ENCODE measurements around the gene RPS6KA4. TPM values are rescaled to one million over a fixed set of nuclear protein-coding genes. Genes with fewer than 3 reads are reported as not detected.
"Not testable (repeated sequence)": the region's sequence is repeated elsewhere in the genome, so short reads cannot be mapped to it uniquely, and the experiment has no call there.

Gene RPS6KA4
- total and polyA plus RNA-seq, 7 experiments from 2014 or later = 4.6 to 35.7 (median 26.3) TPM

DNA sequence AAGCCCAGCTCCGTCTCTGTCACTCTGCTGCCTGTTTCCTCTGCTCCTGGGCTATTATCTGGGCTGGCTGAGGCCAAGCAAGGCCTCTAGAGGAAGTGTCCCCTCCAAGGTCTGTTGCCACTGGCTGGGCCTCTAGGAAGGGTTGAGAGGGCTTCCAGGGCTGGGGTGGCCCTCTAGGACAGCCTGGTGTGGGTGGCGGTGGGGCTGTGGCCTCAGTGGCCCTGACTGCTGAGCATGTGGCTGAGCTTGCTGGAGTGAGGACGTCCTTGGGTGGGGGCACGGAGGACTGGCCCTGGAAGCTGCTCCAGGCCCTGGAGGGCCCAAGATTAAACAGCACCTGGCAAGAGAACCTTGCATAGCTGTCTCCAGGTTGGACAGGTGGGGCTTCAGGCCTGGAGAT is 35.0 kb upstream of the RPS6KA4 start:
- H3K9me3 Mint-ChIP-seq; DNase-seq; intact Hi-C loops (cut with micrococcal nuclease); POLR2A ChIA-PET; H3K27me3 ChIP-seq (ENCODE audit: control insufficient read depth in 2 of 2, insufficient read depth in 2 of 2, low read length in 2 of 2); H3K27me3 Mint-ChIP-seq; H3K4me3 ChIP-seq (ENCODE audit: low read length); H3K4me3 Mint-ChIP-seq; H3K4me1 ChIP-seq (ENCODE audit: control insufficient read depth in 2 of 2, insufficient read depth in 2 of 2, low read length in 2 of 2); ATAC-seq; H3K9me3 ChIP-seq (ENCODE audit: control insufficient read depth in 2 of 3, low read length in 3 of 3); H3K27ac ChIP-seq (ENCODE audit: low read depth, low read length): not testable (repeated sequence)
- Mint-ChIP-seq H3K27ac (peak overlapping the region in 1 of 9 donors; percentile 41), H3K4me1 (peaks cover 5 to 14% (median 11%) of the 10 kb centered on the region in 7 donors), H3K36me3 (peaks cover 0 to 18% (median 6%) of the 10 kb centered on the region in 5 donors)
- H3K36me3 ChIP-seq (ENCODE audit: control insufficient read depth in 2 of 3, insufficient read depth in 3 of 3, low read length in 3 of 3) = peaks cover 0 to 30% (median 0%) of the 10 kb centered on the region in 3 experiments
- CTCF ChIA-PET = interaction anchor here (1.0 kb wide), 1 partner anchor 8 kb away, joined by 3 read pairs; no protein-coding TSS in a partner anchor

GRCh38 chr11:64324692-64325469 is 34.1 kb upstream of the RPS6KA4 start:
- H3K36me3 ChIP-seq (ENCODE audit: control insufficient read depth in 2 of 3, insufficient read depth in 3 of 3, low read length in 3 of 3) = peaks cover 0 to 30% (median 0%) of the 10 kb centered on the region in 3 experiments
- Mint-ChIP-seq H3K27ac (no peak overlapping the region), H3K27me3 (no peaks in the 10 kb centered on the region), H3K4me1 (peaks cover 0 to 9% (median 5%) of the 10 kb centered on the region in 7 donors), H3K9me3 (peaks cover 0 to 4% (median 0%) of the 10 kb centered on the region in 11 donors), H3K4me3 (no peak overlapping the region), H3K36me3 (peaks cover 0 to 18% (median 4%) of the 10 kb centered on the region in 5 donors)
- ATAC-seq (no peak), DNase-seq (no peak)
- no peak overlapping the region for H3K4me3 ChIP-seq (ENCODE audit: low read length)
- POLR2A ChIA-PET = no interaction called here
- intact Hi-C loops (cut with micrococcal nuclease) = no loop called here
- H3K4me1 ChIP-seq (ENCODE audit: control insufficient read depth in 2 of 2, insufficient read depth in 2 of 2, low read length in 2 of 2) = no peaks in the 10 kb centered on the region
- no peak overlapping the region for H3K27ac ChIP-seq (ENCODE audit: low read depth, low read length)
- CTCF ChIA-PET = interaction anchor here (0.9 kb wide), 1 partner anchor 13 kb away, joined by 5 read pairs; no protein-coding TSS in a partner anchor
- no peaks in the 10 kb centered on the region for H3K9me3 ChIP-seq (ENCODE audit: control insufficient read depth in 2 of 3, low read length in 3 of 3)
- H3K27me3 ChIP-seq (ENCODE audit: control insufficient read depth in 2 of 2, insufficient read depth in 2 of 2, low read length in 2 of 2) = no peaks in the 10 kb centered on the region

GRCh38 chr11:64327375-64327774 is 31.6 kb upstream of the RPS6KA4 start:
- peaks cover 0 to 10% (median 0%) of the 10 kb centered on the region in 3 experiments for H3K36me3 ChIP-seq (ENCODE audit: control insufficient read depth in 2 of 3, insufficient read depth in 3 of 3, low read length in 3 of 3)
- H3K27ac Mint-ChIP-seq = no peak overlapping the region
- H3K27ac ChIP-seq (ENCODE audit: low read depth, low read length) = no peak overlapping the region
- peaks cover 4 to 8% of the 10 kb centered on the region in 2 donors for H3K4me1 ChIP-seq (ENCODE audit: control insufficient read depth in 2 of 2, insufficient read depth in 2 of 2, low read length in 2 of 2)
- H3K36me3 Mint-ChIP-seq = no peaks in the 10 kb centered on the region
- peaks cover 0 to 12% (median 7%) of the 10 kb centered on the region in 7 donors for H3K4me1 Mint-ChIP-seq
- H3K9me3 Mint-ChIP-seq = peaks cover 0 to 4% (median 0%) of the 10 kb centered on the region in 11 donors
- H3K9me3 ChIP-seq (ENCODE audit: control insufficient read depth in 2 of 3, low read length in 3 of 3) = no peaks in the 10 kb centered on the region
- POLR2A ChIA-PET = no interaction called here
- H3K27me3 ChIP-seq (ENCODE audit: control insufficient read depth in 2 of 2, insufficient read depth in 2 of 2, low read length in 2 of 2) = no peaks in the 10 kb centered on the region
- CTCF ChIA-PET = no interaction called here
- H3K4me3 ChIP-seq (ENCODE audit: low read length) = no peak overlapping the region
- no peak overlapping the region for H3K4me3 Mint-ChIP-seq
- H3K27me3 Mint-ChIP-seq = no peaks in the 10 kb centered on the region
- ATAC-seq (no peak), DNase-seq (no peak)
- intact Hi-C loops (cut with micrococcal nuclease) = no loop called here

DNA sequence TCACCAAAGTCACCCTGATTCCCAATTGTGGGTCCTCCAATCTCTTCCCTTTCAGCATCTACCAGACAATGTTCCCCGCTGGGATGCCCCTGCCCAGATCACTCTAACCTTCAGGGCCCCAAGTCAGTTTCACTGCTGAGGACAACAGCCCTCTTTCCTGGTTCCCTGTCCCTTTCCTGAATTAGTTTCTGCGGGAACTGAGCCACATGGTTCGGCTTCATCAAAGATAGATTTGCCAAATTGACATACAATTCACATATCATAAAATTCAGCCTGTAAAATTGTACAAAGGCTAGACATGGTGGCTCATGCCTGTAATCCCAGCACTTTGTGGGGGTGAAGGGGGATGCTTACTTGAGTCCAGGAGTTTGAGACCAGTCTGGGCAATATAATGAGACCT is 31.0 kb upstream of the RPS6KA4 start:
- no peak overlapping the region for H3K27ac Mint-ChIP-seq
- no peaks in the 10 kb centered on the region for H3K27me3 ChIP-seq (ENCODE audit: control insufficient read depth in 2 of 2, insufficient read depth in 2 of 2, low read length in 2 of 2)
- H3K4me1 Mint-ChIP-seq = peaks cover 0 to 12% (median 7%) of the 10 kb centered on the region in 7 donors
- no peak overlapping the region for H3K27ac ChIP-seq (ENCODE audit: low read depth, low read length)
- intact Hi-C loops (cut with micrococcal nuclease) = no loop called here
- DNase-seq (no peak), ATAC-seq (no peak)
- no peaks in the 10 kb centered on the region for H3K9me3 ChIP-seq (ENCODE audit: control insufficient read depth in 2 of 3, low read length in 3 of 3)
- H3K4me3 Mint-ChIP-seq = no peak overlapping the region
- H3K9me3 Mint-ChIP-seq = peaks cover 0 to 4% (median 0%) of the 10 kb centered on the region in 11 donors
- H3K27me3 Mint-ChIP-seq = no peaks in the 10 kb centered on the region
- H3K36me3 ChIP-seq (ENCODE audit: control insufficient read depth in 2 of 3, insufficient read depth in 3 of 3, low read length in 3 of 3) = peaks cover 0 to 3% (median 0%) of the 10 kb centered on the region in 3 experiments
- peaks cover 4 to 8% of the 10 kb centered on the region in 2 donors for H3K4me1 ChIP-seq (ENCODE audit: control insufficient read depth in 2 of 2, insufficient read depth in 2 of 2, low read length in 2 of 2)
- CTCF ChIA-PET = no interaction called here
- POLR2A ChIA-PET = no interaction called here
- H3K4me3 ChIP-seq (ENCODE audit: low read length) = no peak overlapping the region
- H3K36me3 Mint-ChIP-seq = no peaks in the 10 kb centered on the region

GRCh38 chr11:64330888-64331287 is 28.1 kb upstream of the RPS6KA4 start:
- intact Hi-C loops (cut with micrococcal nuclease) = loop anchor here (1.0 kb wide), 1 partner anchor 13 kb away; the partner anchor contains the start of gene PRDX5 (in 2 of the 2)
- H3K27ac Mint-ChIP-seq = peak overlapping the region in 2 of 9 donors; percentile 36 to 42

DNA sequence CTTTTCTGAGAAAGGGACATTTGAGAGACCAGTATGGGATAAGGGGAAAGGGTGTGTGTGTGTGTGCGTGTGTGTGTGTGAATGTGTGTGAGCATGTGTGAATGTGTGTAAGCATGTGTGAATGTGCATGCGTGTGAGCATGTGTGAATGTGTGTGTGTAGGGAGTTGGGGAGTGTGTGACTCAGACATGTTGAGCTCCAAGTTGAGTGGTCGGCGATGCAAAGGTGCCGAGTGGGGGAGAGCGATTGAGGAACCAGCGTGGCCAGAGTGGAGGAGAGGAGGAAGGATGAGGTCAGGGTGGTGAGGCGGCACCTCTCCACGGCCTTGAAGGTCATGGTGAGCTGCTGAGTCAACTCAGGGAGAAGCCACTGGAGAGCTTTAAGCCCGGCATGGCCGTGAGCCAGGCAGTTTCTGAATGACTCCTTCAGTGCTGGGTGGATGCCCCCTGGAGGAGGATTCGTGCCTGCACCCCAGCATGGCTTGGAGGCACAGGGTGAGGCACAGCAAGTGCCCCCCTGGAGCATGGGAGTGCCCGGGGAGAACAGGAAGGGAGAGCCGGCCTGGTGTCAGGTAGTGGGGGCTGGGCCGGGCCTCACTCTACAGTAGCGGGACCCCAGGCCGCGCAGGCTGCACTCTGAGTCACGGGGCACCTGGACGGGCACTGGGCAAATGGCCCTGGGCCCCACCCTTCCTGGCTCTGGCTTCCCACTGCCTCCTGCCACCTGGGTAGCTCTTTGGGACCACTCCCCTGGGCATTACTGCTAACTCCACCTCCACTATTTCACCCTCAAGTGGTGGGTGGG is 27.2 kb upstream of the RPS6KA4 start:
- no peaks in the 10 kb centered on the region for H3K27me3 Mint-ChIP-seq
- H3K36me3 ChIP-seq (ENCODE audit: control insufficient read depth in 2 of 3, insufficient read depth in 3 of 3, low read length in 3 of 3) = peaks cover 0 to 8% (median 0%) of the 10 kb centered on the region in 3 experiments
- H3K36me3 Mint-ChIP-seq = peaks cover 0 to 4% (median 0%) of the 10 kb centered on the region in 5 donors
- peak overlapping the region in 6 of 9 donors; percentile 8 to 62 (median 33) for H3K27ac Mint-ChIP-seq
- peaks cover 4 to 8% of the 10 kb centered on the region in 2 donors for H3K4me1 ChIP-seq (ENCODE audit: control insufficient read depth in 2 of 2, insufficient read depth in 2 of 2, low read length in 2 of 2)
- no peak overlapping the region for H3K27ac ChIP-seq (ENCODE audit: low read depth, low read length)
- ATAC-seq = peak; percentile 92
- intact Hi-C loops (cut with micrococcal nuclease) = loop anchor here (1.0 kb wide), 1 partner anchor 13 kb away; the partner anchor contains the start of gene PRDX5 (in 2 of the 2)
- H3K27me3 ChIP-seq (ENCODE audit: control insufficient read depth in 2 of 2, insufficient read depth in 2 of 2, low read length in 2 of 2) = no peaks in the 10 kb centered on the region
- peak overlapping the region in 3 of 10 donors; percentile 1 to 31 (median 27) for H3K4me3 Mint-ChIP-seq
- no peak overlapping the region for H3K4me3 ChIP-seq (ENCODE audit: low read length)
- POLR2A ChIA-PET = interaction anchor here (0.6 to 2.0 kb wide), 4 partner anchors 11 to 47 kb away, joined by 3 to 10 read pairs (median 4); partner anchors contain the start of genes BAD, PRDX5 and TRMT112
- peak; percentile 33 to 76 (median 49) for DNase-seq
- peaks cover 0 to 14% (median 7%) of the 10 kb centered on the region in 7 donors for H3K4me1 Mint-ChIP-seq
- H3K9me3 ChIP-seq (ENCODE audit: control insufficient read depth in 2 of 3, low read length in 3 of 3) = no peaks in the 10 kb centered on the region
- CTCF ChIA-PET = interaction anchor here (0.7 to 2.0 kb wide), 5 partner anchors 8 to 127 kb away, joined by 3 to 10 read pairs (median 4); partner anchors contain the start of genes ESRRA, PRDX5 and TRMT112
- H3K9me3 Mint-ChIP-seq = peaks cover 0 to 3% (median 0%) of the 10 kb centered on the region in 11 donors

More at GRCh38 chr11:64330888-64331287, 28.1 kb upstream of the RPS6KA4 start:
- ATAC-seq = no peak
- Histone ChIP-seq H3K27ac (ENCODE audit: low read depth, low read length) (no peak overlapping the region), H3K27me3 (ENCODE audit: control insufficient read depth in 2 of 2, insufficient read depth in 2 of 2, low read length in 2 of 2) (no peaks in the 10 kb centered on the region), H3K9me3 (ENCODE audit: control insufficient read depth in 2 of 3, low read length in 3 of 3) (no peaks in the 10 kb centered on the region), H3K36me3 (ENCODE audit: control insufficient read depth in 2 of 3, insufficient read depth in 3 of 3, low read length in 3 of 3) (peaks cover 0 to 8% (median 0%) of the 10 kb centered on the region in 3 experiments), H3K4me3 (ENCODE audit: low read length) (no peak overlapping the region), H3K4me1 (ENCODE audit: control insufficient read depth in 2 of 2, insufficient read depth in 2 of 2, low read length in 2 of 2) (peaks cover 4 to 8% of the 10 kb centered on the region in 2 donors)
- Mint-ChIP-seq H3K36me3 (peaks cover 0 to 4% (median 0%) of the 10 kb centered on the region in 5 donors), H3K4me3 (no peak overlapping the region), H3K9me3 (peaks cover 0 to 4% (median 0%) of the 10 kb centered on the region in 11 donors), H3K4me1 (peaks cover 0 to 14% (median 7%) of the 10 kb centered on the region in 7 donors), H3K27me3 (no peaks in the 10 kb centered on the region)
- ChIA-PET CTCF (interaction anchor here (0.8 to 2.0 kb wide), 3 partner anchors 13 to 126 kb away, joined by 4 to 10 read pairs (median 7); partner anchors contain the start of genes ESRRA, PRDX5 and TRMT112), POLR2A (interaction anchor here (0.6 to 1.7 kb wide), 6 partner anchors 12 to 710 kb away, joined by 3 to 10 read pairs (median 3); partner anchors contain the start of genes PRDX5, SAC3D1 and TRMT112)
- DNase-seq = no peak

Data from naive thymus-derived CD4-positive, alpha-beta T cell (primary cell).